ENCODE data around the gene NUP188. TPM values are rescaled to one million over a fixed set of nuclear protein-coding genes. Genes with fewer than 3 reads are reported as not detected.
A peak's percentile ranks its signal among the peaks of the same experiment; 100 is the strongest.

NUP188 gene
- total and polyA plus RNA-seq, 2 of the 13 experiments (the other 11 are each of a cell fraction or from before 2014, with no cell fraction given), result 28.0 to 38.5 TPM

GRCh38 chr9:128913048-128913900 is 34.2 kb upstream of the NUP188 start:
- ChIA-PET CTCF (ENCODE audit: low intra/inter-chr PET ratio, low total read pairs) (no interaction called here), POLR2A (interaction anchor here (0.9 to 2.8 kb wide), 5 partner anchors 9 to 37 kb away, joined by 3 to 14 read pairs (median 6); partner anchors contain the start of genes KYAT1 and LRRC8A)
- Histone ChIP-seq H3K36me3 (replicated peaks in 1 of 2; ENCODE audit: control insufficient read depth in 1 of 2, insufficient read depth in 2 of 2, low read length in 2 of 2) (peaks cover 27 to 42% of the 10 kb centered on the region in 2 experiments), H2AFZ (ENCODE audit: low read length) (no peak overlapping the region), H3K27me3 (ENCODE audit: control insufficient read depth in 1 of 2, insufficient read depth in 2 of 2, low read length in 2 of 2) (no peaks in the 10 kb centered on the region), H3K9ac (ENCODE audit: insufficient read depth, low read depth, low read length) (peak overlapping the region; percentile 45; the same call in 1 of the 2 replicates), H3K4me2 (ENCODE audit: low read depth, low read length) (peak overlapping the region; percentile 37; the same call in 1 of the 2 replicates), H3K4me1 (ENCODE audit: insufficient read depth, low read length) (peaks cover 77% of the 10 kb centered on the region), H3K79me2 (ENCODE audit: insufficient read depth, low read length) (peaks cover 9% of the 10 kb centered on the region), H4K20me1 (ENCODE audit: insufficient read depth, low read length) (no peaks in the 10 kb centered on the region), H3K4me3 (replicated peaks in 1 of 3; ENCODE audit: insufficient read depth in 1 of 3, low read depth in 2 of 3, low read length in 3 of 3) (no peak overlapping the region; a peak in 1 of 6 replicates), H3K27ac (ENCODE audit: extremely low read length, insufficient read depth, low read length) (peak overlapping the region; percentile 70), H3K9me3 (ENCODE audit: low read length) (no peaks in the 10 kb centered on the region)
- no TSS peak for BruUV-seq (replicated peaks)
- FAIRE-seq (no peak), ATAC-seq (peak; percentile 60), DNase-seq (ENCODE audit: low spot score) (no peak)
- 52% methylated on average over 8 of the region's 15 CpGs for WGBS (ENCODE audit: low lambda C conversion rate)
- intact Hi-C loops (cut with micrococcal nuclease; ENCODE audit: unreplicated experiment) (no loop called here), in situ Hi-C loops (cut with HindIII; ENCODE audit: extremely low pct_ligation_motif_present, low pct_unique_long_range_greater_than_20kb) (no loop called here)
- TF ChIP-seq YEATS4 (CRISPR knock-in tag; IDR thresholded peaks at IDR 0.05; ENCODE audit: borderline replicate concordance), result no peak
- TF ChIP-seq ATF7-NPFF (CRISPR knock-in tag; IDR thresholded peaks at IDR 0.05; ENCODE audit: low read depth), result no peak
- TF ChIP-seq ZNF446 (CRISPR knock-in tag; IDR thresholded peaks at IDR 0.05), result no peak
- no peak for TF ChIP-seq ZNF879 (CRISPR knock-in tag; IDR thresholded peaks at IDR 0.05)
- TF ChIP-seq HOXA5 (CRISPR knock-in tag; IDR thresholded peaks at IDR 0.05), result 0 out of 2 replicates have a peak, but pooled peaks have one; percentile 27
- TF ChIP-seq, protein P1, sequence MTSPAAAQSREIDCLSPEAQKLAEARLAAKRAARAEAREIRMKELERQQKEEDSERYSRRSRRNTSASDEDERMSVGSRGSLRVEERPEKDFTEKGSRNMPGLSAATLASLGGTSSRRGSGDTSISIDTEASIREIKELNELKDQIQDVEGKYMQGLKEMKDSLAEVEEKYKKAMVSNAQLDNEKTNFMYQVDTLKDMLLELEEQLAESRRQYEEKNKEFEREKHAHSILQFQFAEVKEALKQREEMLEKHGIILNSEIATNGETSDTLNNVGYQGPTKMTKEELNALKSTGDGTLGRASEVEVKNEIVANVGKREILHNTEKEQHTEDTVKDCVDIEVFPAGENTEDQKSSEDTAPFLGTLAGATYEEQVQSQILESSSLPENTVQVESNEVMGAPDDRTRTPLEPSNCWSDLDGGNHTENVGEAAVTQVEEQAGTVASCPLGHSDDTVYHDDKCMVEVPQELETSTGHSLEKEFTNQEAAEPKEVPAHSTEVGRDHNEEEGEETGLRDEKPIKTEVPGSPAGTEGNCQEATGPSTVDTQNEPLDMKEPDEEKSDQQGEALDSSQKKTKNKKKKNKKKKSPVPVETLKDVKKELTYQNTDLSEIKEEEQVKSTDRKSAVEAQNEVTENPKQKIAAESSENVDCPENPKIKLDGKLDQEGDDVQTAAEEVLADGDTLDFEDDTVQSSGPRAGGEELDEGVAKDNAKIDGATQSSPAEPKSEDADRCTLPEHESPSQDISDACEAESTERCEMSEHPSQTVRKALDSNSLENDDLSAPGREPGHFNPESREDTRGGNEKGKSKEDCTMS (CRISPR knock-in tag; conservative IDR thresholded peaks at IDR 0.05), result no peak
- 0 out of 2 replicates have a peak, but pooled peaks have one; percentile 64 for TF ChIP-seq BCL3 (CRISPR knock-in tag; IDR thresholded peaks at IDR 0.05)
- TF ChIP-seq TP53 (CRISPR knock-in tag; conservative IDR thresholded peaks at IDR 0.05), result no peak
- 0 out of 4 replicates have a peak, but pooled peaks of 1 of the 2 experiments have one; percentile 32 for TF ChIP-seq NR2F1 (CRISPR knock-in tag; IDR thresholded peaks at IDR 0.05)
- TF ChIP-seq, protein P2, sequence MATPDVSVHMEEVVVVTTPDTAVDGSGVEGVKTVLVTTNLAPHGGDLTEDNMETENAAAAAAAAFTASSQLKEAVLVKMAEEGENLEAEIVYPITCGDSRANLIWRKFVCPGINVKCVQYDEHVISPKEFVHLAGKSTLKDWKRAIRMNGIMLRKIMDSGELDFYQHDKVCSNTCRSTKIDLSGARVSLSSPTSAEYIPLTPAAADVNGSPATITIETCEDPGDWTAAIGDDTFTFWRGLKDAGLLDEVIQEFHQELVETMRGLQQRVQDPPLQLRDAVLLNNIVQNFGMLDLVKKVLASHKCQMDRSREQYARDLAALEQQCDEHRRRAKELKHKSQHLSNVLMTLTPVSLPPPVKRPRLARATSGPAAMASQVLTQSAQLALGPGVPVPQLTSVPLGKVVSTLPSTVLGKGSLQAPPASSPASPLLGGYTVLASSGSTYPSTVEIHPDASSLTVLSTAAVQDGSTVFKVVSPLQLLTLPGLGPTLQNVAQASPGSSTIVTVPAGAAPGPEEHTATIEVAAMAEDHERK (CRISPR knock-in tag; IDR thresholded peaks at IDR 0.05; ENCODE audit: low read depth), result no peak
- no peak for TF ChIP-seq SP140L (CRISPR knock-in tag; IDR thresholded peaks at IDR 0.05; ENCODE audit: borderline replicate concordance)
- TF ChIP-seq TBX2 (CRISPR knock-in tag; IDR thresholded peaks at IDR 0.05; ENCODE audit: borderline replicate concordance), result peak; percentile 54; the same call in 1 of the 2 replicates
- no peak for TF ChIP-seq TBL1XR1 (IDR thresholded peaks at IDR 0.05; ENCODE audit: borderline replicate concordance, low read length, partially characterized antibody)
- no peak for TF ChIP-seq ATF2 (CRISPR knock-in tag; IDR thresholded peaks at IDR 0.05)
- TF ChIP-seq ZNF484 (CRISPR knock-in tag; IDR thresholded peaks at IDR 0.05; ENCODE audit: borderline replicate concordance, low read depth), result no peak
- TF ChIP-seq NR2F6 (IDR thresholded peaks at IDR 0.05), result 0 out of 2 replicates have a peak, but pooled peaks have one; percentile 65
- peak; percentile 65; the same call in 1 of the 2 replicates for TF ChIP-seq NR2F6 (CRISPR knock-in tag; IDR thresholded peaks at IDR 0.05)

All from HepG2 (cell line).